SU-DHL-6 (cell line): Measurements from ENCODE around the gene PEX3.

Experiments
- H2AFZ ChIP-seq: fragments of 200-600 bp; sonication (generic); 2 replicates; pipeline ENCODE4 v1.6.1; 2014; ENCODE audit warnings: low read depth, mild to moderate bottlenecking, moderate library complexity, mixed read lengths, antibody characterized with exemption, low read length; ENCODE audit not compliant: severe bottlenecking
- H3F3A ChIP-seq: fragments of 200-600 bp; shearing (Covaris generic); 2 replicates; pipeline ENCODE4 v1.6.0; 2016; ENCODE audit warnings: antibody characterized with exemption, mild to moderate bottlenecking; ENCODE audit not compliant: insufficient read depth
- H3K27ac ChIP-seq: fragments of 200-600 bp; sonication (generic); 2 replicates; pipeline ENCODE4 v1.5.1; 2016; ENCODE audit warnings: low read depth, mild to moderate bottlenecking, low read length, moderate library complexity, mixed read lengths
- H3K27me3 ChIP-seq: fragments of 200-600 bp; sonication (generic), shearing (Covaris generic); 2 replicates; pipeline ENCODE4 v1.6.0; 2014; ENCODE audit warnings: mild to moderate bottlenecking, low read length
- H3K36me3 ChIP-seq: fragments of 200-600 bp; sonication (generic); 2 replicates; pipeline ENCODE4 v1.6.1; 2014; ENCODE audit warnings: mild to moderate bottlenecking, low read length, mixed read lengths
- H3K4me2 ChIP-seq: fragments of 300-600, 200-600 bp; shearing (Covaris generic), sonication (generic); 2 replicates; pipeline ENCODE4 v1.6.0; 2014; ENCODE audit warnings: low read length, low read depth, mild to moderate bottlenecking; ENCODE audit not compliant: poor library complexity, severe bottlenecking
- H3K4me3 ChIP-seq: fragments of 200-600 bp; sonication (generic); 2 replicates; pipeline ENCODE4 v1.5.1; 2014; ENCODE audit warnings: antibody characterized with exemption, low read length, mild to moderate bottlenecking, mixed read lengths; ENCODE audit not compliant: insufficient read depth, poor library complexity, severe bottlenecking
- H3K79me2 ChIP-seq: fragments of 200-600 bp; sonication (generic); 2 replicates; pipeline ENCODE4 v1.6.1; 2014; ENCODE audit warnings: mild to moderate bottlenecking, low read length, moderate library complexity; ENCODE audit not compliant: insufficient read depth
- H3K9ac ChIP-seq: fragments of 200-600 bp; sonication (generic); 2 replicates; pipeline ENCODE4 v1.7.0; 2014; ENCODE audit warnings: mild to moderate bottlenecking, low read length
- H3K9me2 ChIP-seq: fragments of 200-600 bp; sonication (generic); replicated peaks from 2 replicates; pipeline ENCODE4 v1.6.1; 2014; ENCODE audit warnings: low read length; ENCODE audit not compliant: insufficient read depth
- H3K9me3 ChIP-seq: fragments of 200-600 bp; sonication (generic); 2 replicates; pipeline ENCODE4 v1.6.1; 2014; ENCODE audit warnings: low read length, mixed read lengths; ENCODE audit not compliant: insufficient read depth
- H4K20me1 ChIP-seq: fragments of 200-600 bp; sonication (generic); 2 replicates; pipeline ENCODE4 v1.6.1; 2014; ENCODE audit warnings: low read depth, mild to moderate bottlenecking, antibody characterized with exemption, low read length, moderate library complexity, mixed read lengths
- EZH2phosphoT487 ChIP-seq: fragments of 200-600 bp; sonication (generic), shearing (Covaris generic); conservative IDR thresholded peaks from 2 replicates; pipeline ENCODE4 v1.6.1; 2018; ENCODE audit warnings: mild to moderate bottlenecking, antibody characterized with exemption, low read length, moderate library complexity, mixed read lengths
- TF ChIP-seq, protein P1 (sequence below): fragments of 200-600 bp; sonication (generic); IDR thresholded peaks from one replicate; pipeline ENCODE4 v1.5.1; 2017; ENCODE audit warnings: antibody characterized with exemption, mild to moderate bottlenecking, low read length, moderate library complexity; ENCODE audit not compliant: insufficient read depth, poor library complexity, severe bottlenecking

The PEX3 gene

DNA sequence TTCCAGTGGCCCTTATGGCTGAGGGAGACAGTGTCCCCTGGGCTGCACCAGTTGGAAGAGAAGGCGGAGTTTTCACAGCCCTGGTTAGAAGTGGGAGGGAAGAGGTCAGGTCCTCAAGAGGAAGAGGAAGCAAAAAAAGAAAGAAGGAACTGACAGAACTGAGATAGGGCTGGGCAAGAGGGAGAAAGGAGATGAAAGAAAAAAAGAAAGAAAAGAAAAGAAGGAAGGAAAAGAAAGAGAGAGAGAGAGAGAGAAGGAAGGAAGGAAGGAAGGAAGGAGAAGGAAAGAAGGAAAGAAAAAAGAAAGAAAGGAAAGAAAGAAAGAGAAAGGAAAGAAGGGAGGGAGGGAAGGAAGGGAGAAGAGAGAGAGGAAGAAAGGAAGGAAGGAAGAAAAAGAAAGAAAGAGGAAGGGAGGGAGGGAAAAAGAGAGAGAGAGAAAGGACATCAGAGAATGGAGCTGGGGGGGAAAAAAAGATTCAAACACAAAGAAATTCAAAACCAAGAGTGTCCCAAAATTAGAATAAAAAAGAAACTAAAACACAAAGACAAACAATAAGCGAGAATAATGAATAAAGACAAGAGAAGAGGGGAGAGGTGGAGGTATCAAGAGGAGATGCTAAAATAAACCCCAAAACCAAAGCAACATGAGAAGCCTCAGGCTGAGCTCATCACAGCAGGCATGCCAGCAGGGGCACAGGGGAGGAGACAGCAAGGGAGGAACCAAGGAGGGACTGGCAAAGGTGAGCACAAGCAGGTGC, 66.3 kb downstream of the PEX3 start:
- Histone ChIP-seq H3K9me3 (no peaks in the 10 kb centered on the region), H4K20me1 (no peaks in the 10 kb centered on the region), H3K9ac (no peak overlapping the region), H3K27me3 (no peaks in the 10 kb centered on the region), H3K4me3 (no peak overlapping the region), H3K4me2 (no peak overlapping the region), H3K79me2 (no peaks in the 10 kb centered on the region), H3K9me2 (no peaks in the 10 kb centered on the region), H3K36me3 (no peaks in the 10 kb centered on the region), H3F3A (no peaks in the 10 kb centered on the region), H2AFZ (no peak overlapping the region), H3K27ac (no peak overlapping the region)
- TF ChIP-seq, protein P1, sequence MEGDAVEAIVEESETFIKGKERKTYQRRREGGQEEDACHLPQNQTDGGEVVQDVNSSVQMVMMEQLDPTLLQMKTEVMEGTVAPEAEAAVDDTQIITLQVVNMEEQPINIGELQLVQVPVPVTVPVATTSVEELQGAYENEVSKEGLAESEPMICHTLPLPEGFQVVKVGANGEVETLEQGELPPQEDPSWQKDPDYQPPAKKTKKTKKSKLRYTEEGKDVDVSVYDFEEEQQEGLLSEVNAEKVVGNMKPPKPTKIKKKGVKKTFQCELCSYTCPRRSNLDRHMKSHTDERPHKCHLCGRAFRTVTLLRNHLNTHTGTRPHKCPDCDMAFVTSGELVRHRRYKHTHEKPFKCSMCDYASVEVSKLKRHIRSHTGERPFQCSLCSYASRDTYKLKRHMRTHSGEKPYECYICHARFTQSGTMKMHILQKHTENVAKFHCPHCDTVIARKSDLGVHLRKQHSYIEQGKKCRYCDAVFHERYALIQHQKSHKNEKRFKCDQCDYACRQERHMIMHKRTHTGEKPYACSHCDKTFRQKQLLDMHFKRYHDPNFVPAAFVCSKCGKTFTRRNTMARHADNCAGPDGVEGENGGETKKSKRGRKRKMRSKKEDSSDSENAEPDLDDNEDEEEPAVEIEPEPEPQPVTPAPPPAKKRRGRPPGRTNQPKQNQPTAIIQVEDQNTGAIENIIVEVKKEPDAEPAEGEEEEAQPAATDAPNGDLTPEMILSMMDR, result no peak
- TF ChIP-seq EZH2phosphoT487, result no peak

DNA sequence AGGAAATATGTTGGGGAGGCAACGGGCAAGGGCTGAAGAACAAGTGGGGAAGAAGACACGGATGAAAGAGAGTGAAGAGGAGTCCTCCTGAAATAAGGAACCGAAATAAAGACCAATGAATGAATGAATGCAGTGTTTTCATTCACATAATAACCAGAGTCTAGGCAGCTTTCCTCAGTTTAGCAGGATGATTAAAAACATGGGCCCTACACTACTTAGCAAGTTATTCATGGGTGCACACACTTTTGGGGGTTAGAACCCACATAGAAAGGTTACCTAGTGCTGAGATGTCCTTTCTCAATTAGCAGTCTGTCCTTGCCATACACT, 66.8 kb downstream of the PEX3 start:
- TF ChIP-seq, protein P1, result no peak
- TF ChIP-seq EZH2phosphoT487, result no peak
- Histone ChIP-seq H3K36me3 (no peaks in the 10 kb centered on the region), H3K27me3 (no peaks in the 10 kb centered on the region), H3F3A (no peaks in the 10 kb centered on the region), H3K4me2 (no peak overlapping the region), H3K9ac (no peak overlapping the region), H3K79me2 (no peaks in the 10 kb centered on the region), H4K20me1 (no peaks in the 10 kb centered on the region), H3K27ac (no peak overlapping the region), H3K4me3 (no peak overlapping the region), H3K9me3 (no peaks in the 10 kb centered on the region), H3K9me2 (no peaks in the 10 kb centered on the region), H2AFZ (no peak overlapping the region)

- Histone ChIP-seq H3K27ac (no peak overlapping the region), H3K9me2 (no peaks in the 10 kb centered on the region)
Observed at GRCh38 chr6:143522039-143522600, 71.5 kb downstream of the PEX3 start.

More at GRCh38 chr6:143522039-143522600, 71.5 kb downstream of the PEX3 start:
- H3K4me3 ChIP-seq, result no peak overlapping the region
- no peaks in the 10 kb centered on the region for H3F3A ChIP-seq
- H3K27me3 ChIP-seq, result no peaks in the 10 kb centered on the region
- no peaks in the 10 kb centered on the region for H3K9me3 ChIP-seq
- no peaks in the 10 kb centered on the region for H3K79me2 ChIP-seq
- H2AFZ ChIP-seq, result no peak overlapping the region
- H3K36me3 ChIP-seq, result no peaks in the 10 kb centered on the region
- no peaks in the 10 kb centered on the region for H4K20me1 ChIP-seq
- no peak overlapping the region for H3K9ac ChIP-seq
- TF ChIP-seq EZH2phosphoT487, result no peak
- TF ChIP-seq, protein P1, result no peak
- H3K4me2 ChIP-seq, result no peak overlapping the region
